Measurements from ENCODE around the gene POU2AF1.

DNA sequence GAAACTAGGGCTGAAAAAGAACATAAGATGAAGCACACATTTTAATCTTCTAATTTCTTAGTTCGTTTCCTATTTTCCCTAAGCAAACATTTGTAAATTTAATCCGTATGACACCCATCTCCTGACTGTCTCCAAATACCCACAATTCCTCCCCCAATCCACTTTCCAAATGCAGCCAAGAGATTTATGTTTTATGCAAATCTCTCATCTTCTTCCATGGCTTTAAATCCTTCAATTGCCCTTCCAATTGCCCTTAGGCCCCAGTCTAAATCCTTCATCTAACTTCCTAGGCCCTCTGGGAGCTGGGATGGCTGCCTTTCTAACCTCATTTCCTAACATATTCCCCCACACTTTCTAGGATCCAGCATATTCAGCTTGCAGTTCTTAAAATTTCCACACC lies 18.0 kb upstream of the POU2AF1 start:
- TF ChIP-seq, protein P1, sequence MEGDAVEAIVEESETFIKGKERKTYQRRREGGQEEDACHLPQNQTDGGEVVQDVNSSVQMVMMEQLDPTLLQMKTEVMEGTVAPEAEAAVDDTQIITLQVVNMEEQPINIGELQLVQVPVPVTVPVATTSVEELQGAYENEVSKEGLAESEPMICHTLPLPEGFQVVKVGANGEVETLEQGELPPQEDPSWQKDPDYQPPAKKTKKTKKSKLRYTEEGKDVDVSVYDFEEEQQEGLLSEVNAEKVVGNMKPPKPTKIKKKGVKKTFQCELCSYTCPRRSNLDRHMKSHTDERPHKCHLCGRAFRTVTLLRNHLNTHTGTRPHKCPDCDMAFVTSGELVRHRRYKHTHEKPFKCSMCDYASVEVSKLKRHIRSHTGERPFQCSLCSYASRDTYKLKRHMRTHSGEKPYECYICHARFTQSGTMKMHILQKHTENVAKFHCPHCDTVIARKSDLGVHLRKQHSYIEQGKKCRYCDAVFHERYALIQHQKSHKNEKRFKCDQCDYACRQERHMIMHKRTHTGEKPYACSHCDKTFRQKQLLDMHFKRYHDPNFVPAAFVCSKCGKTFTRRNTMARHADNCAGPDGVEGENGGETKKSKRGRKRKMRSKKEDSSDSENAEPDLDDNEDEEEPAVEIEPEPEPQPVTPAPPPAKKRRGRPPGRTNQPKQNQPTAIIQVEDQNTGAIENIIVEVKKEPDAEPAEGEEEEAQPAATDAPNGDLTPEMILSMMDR (IDR thresholded peaks at IDR 0.05): no peak
- no peak for TF ChIP-seq EP300 (IDR thresholded peaks at IDR 0.05)

All from tibial nerve (tissue), 4 donors.